ENCODE results near the gene SPATS2.

DNA sequence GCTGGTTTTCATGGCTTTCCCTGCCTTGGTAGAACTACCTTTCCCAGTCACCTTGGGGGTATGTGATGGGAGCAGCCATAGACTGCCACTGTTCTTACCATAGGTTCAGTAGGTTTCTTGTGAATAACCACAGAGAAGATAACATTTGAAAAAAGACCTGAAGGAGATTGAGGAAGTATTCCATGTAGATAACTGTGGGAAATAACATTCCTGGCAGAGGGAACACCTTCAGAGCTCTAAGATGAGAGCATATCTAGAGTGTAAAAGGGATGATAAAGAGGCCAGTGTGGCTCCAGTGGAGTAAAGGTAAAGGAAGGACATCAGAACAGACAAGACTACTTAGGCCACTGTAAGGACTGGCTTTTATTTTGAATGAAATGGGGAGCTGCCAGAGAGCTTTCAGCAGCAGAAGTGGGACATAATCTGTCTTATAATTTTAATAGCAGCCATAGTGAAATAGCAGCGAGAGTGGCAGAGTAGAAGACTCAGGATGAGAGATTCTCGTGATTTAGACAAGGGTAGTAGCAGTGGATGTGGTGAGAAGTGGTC lies 88.9 kb downstream of the SPATS2 start:
- TF ChIP-seq CTCF (IDR thresholded peaks at IDR 0.05): no peak
- TF ChIP-seq ZFX (IDR thresholded peaks at IDR 0.05; ENCODE audit: borderline replicate concordance): no peak
